ENCODE results near the gene CRP.
"Not testable (repeated sequence)": the region's sequence is repeated elsewhere in the genome, so short reads cannot be mapped to it uniquely, and the experiment has no call there.

Gene CRP, protein sequence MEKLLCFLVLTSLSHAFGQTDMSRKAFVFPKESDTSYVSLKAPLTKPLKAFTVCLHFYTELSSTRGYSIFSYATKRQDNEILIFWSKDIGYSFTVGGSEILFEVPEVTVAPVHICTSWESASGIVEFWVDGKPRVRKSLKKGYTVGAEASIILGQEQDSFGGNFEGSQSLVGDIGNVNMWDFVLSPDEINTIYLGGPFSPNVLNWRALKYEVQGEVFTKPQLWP

DNA sequence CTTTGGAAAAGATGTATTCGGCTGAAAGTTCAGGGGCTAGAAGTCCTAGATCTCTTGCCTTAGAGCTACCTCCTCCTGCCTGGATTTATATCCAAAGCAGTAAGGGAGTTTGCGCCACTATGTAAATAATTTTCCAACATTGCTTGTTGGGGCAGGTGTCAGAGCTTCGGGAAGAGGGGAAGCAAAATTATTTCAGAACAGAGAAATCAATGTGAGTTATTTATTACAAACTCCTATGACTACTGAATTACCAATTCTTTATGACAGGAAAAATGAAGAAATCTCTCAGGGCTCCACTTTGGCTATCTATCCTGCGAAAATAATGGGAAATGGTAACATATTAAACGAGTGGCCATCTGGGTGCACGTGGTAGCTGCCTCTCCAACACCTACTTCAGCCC lies at the start of gene CRP:
TSS of gene CRP (minus strand) at position 61 of the 400 bp plus-strand sequence. CDS start 104 bp downstream, outside the sequence.
- DNase-seq (ENCODE audit: low spot score) = no peak

GRCh38 chr1:159763686-159764085 lies 49.3 kb upstream of the CRP start:
- no peak for DNase-seq (ENCODE audit: low spot score)

DNA sequence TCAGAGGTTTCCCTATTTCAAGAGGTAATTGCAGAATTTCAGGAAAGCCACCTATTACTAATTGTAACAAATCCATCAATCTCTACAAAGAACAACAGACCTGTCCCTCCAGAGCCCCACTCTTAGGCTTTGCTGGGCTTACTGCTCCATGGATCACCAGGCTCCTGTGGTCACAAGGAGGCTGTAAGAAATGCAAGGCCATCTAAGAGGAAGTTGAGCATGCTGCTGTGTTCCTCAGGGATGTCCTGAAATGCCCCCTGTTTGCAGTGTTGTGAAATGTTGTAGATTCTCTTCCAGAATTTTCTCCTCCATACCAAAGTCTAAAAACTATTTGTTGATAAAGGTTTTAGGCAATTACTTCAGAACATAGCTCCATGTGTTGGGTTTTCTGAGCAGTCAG lies 42.0 kb upstream of the CRP start:
- DNase-seq (ENCODE audit: low spot score) = no peak

GRCh38 chr1:159755451-159756007 lies 41.1 kb upstream of the CRP start:
- no peak for DNase-seq (ENCODE audit: low spot score)

DNA sequence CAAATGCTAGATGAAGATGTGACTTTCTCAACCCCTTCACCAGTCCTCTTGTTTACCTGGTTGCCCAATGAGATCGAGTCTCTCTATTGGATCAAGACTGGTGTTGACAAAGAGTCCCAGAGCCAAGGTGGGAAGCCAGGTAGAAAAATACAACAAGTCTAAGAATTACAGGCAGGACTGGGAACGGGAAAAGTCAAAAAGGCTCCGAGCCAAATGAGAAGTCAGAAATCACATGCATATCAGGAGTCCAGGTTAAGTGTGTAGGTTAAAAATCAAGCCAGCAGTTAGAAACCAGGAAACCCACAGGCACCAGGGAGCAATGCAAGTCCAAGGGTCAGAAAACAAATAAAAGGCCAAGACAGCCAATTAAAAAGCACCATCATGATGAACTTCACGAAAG lies 39.0 kb upstream of the CRP start:
- DNase-seq (ENCODE audit: low spot score) = no peak

DNA sequence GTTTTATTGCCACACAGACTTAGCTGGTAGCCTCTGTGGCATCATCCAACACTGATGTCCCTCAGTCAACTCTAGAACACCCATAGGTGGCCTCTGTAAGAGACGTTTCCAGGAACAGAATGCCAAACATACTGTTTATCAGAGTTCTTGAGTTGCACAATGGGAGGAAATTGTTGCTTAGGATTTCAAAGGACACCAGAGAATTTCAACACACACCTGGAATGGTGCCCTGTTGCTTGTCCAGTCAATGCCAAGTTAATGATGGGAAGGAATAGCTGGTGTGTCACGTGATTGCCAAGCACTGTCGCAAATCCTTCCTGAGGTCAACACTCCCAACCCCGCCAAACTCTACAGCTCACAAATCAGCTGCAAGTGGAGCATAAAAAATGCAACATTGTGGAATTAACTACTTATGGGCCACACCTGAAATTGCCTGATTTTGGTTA lies 37.8 kb upstream of the CRP start:
- no peak for DNase-seq (ENCODE audit: low spot score)

DNA sequence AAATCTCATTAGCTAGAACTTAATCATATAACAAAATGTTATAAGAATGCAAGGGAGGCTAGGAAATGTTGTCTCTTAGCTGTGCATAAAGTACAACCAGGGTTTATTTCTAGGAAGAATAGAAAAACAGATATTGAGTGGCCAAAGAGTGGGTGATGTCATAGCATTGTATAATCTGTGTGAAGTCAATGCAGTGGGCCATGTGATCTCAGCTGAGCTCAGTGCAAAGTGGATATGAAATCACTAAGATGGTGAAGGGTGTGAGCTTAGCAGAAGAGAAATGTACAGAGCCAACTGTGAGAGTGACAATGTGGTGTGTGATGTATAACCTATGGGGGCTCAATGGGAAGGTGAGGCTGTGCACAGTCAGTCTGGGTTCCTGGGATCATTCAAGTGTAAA lies 36.6 kb upstream of the CRP start:
- no peak for DNase-seq (ENCODE audit: low spot score)

GRCh38 chr1:159750621-159751020 lies 36.2 kb upstream of the CRP start:
- DNase-seq (ENCODE audit: low spot score) = no peak

- no peak for DNase-seq (ENCODE audit: low spot score)
Observed at GRCh38 chr1:159749630-159750029, 35.2 kb upstream of the CRP start.

DNA sequence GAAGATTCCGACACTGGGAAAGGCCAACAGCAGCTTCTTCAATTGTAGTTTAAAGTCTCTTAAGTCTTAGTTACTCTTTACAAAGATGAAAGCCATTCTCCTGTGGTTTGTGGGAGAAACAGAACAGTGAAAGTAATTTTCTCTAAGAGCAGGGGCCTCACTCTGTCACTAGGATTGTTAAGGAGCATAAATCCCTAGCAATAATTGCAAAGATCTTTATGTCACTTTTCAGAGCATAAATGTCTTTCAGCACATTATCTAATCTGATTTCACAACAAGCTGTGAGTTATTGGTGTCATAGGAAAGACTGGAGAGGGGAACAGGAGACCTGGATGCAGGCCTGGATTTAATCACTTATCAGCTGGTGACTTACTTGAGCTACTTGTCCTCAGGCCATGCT lies 34.0 kb upstream of the CRP start:
- no peak for DNase-seq (ENCODE audit: low spot score)

- DNase-seq (ENCODE audit: low spot score) = no peak
Observed at GRCh38 chr1:159746666-159747065, 32.3 kb upstream of the CRP start.

DNA sequence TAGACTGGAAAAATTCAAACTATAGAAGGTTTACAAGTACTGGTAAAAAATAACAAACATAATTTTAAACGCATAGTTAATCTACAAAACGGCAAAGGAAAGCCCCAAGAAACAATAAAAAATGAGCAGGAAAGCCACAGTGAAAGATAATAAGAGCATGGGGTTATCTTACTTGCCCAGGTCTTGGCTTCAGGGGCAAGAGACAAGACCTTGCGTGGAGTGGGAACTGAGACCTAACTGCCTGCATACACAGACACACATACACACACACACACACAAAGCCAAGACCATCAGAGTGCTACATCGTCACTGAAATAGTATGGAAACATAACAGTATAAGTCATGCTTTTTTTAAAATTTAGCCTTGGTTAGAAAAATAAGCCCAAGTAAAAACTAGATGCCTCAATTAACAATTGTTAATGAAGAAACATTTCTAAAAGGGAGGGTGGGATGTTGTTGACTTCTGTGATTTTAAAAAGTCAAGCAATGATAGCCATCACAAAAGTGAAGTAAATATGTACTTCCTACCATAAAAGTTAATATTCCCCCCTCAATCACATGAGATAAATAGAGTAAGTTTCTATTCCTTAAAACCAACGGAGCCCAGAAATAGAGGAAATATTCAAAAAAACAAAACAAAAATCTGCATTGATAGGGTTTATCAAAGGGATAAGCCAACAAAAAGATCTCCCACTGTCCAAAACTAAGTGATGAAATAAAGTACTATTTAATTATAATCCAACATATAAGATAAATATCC lies 29.4 kb upstream of the CRP start:
- DNase-seq (ENCODE audit: low spot score) = no peak

DNA sequence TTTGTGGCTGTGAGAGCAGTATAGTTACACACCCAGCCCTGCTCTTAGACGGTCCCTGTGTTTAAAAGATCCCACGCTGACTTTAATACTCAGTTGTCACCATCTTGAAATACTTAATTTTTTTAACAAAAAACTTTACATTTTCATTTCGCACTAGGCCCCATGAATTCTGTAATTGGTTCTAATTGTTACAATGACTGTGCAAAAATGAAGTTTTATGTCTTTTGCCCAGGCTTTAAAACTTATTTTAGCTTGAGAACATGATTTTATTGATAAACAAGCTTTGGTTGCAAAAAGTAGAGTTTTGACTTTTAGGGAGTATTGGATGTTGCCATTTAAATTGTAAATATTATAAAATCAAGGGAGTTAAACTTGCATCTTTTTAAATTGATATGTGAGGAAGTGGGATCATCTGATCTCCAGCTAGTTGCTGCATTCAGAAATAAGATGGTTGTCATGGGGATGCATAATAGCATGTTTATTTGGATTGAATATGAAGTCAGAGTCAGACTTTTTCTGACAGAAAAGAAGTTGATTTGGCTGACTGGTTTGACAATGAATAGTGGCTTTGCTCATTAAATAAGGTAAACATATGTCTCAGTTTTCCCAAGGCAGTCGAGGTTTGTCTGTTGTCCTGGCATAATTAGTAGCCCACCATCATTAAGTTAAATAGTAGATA lies 23.0 kb upstream of the CRP start:
- DNase-seq (ENCODE audit: low spot score) = no peak

GRCh38 chr1:159723188-159723587 lies 8.8 kb upstream of the CRP start:
- DNase-seq (ENCODE audit: low spot score) = not testable (repeated sequence)

DNA sequence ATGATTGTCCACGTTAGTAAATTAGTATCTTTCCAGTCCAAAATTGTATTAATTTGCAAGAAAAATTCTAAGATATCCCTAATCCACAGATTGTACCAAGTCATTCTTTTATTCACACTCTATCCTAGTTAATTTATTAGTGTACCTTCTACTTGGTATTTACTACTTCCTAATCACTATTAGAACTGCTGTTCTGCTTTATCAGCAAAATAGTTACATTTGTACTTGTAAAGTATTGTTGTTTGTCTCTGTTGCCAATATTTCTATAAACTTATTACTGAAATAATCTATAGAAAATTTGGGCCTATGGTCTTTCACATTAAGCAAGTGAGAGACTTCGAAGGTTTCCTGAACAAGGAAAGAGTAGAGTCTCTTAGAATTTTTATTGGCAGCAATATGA lies 5.6 kb upstream of the CRP start:
- DNase-seq (ENCODE audit: low spot score) = no peak

DNA sequence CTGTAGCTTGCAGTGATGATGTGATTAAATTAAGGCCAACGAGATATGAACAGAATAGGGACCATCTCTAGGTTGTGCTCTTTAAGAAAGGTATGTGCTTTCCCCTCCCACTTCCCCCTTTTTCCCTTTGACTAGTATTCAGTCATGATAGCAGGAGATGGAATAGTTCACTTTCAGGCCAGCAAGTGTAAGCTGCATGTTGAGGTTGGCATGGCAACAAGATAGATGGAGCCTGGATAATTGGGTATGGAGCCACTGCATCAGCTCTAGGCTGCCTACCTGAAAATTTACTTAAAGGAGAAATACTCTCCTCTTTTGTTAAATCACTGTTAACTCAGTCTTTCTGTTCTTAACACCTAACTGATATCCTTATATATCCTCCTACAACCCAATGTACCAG lies 1.5 kb upstream of the CRP start:
- no peak for DNase-seq (ENCODE audit: low spot score)

- DNase-seq (ENCODE audit: low spot score) = no peak
Observed at GRCh38 chr1:159712080-159712479, 2.3 kb downstream of the CRP start.

DNA sequence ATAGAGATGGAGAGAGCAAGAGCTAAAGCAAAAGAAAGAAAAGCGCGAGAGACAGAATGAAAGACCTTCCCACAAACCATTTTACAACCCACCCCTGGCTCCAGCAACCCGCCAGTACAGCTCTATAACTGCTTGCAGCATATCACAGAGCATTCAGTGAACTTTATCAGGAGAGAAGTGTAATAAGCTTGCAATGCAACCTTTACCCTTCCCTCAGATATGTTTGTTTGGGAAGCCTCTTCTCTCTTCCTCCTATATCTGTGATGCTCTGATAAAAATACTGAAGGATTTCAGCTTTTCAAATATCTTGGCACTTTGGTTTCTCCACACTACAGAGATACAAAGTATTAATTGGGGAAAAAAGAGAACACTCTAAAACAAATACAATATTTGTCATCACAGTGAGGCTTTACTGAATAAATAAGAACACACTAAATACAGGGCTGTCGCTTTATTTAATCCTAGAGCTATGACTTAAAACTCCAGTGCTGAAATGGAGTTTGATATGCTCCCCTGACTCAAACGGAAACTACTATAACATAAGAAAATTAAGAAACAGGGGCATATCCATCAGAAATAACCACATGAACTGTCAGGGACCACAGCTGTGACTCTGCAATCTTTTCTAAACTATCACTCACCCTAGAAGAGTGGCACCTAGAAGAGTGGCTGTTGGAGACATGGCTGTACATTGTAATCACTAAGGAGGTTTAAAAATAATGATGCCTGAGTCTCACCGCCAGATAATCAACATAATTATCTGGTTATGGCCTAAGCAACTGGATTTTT lies 6.7 kb downstream of the CRP start:
- DNase-seq (ENCODE audit: low spot score) = no peak

GRCh38 chr1:159705904-159706256 lies 8.5 kb downstream of the CRP start:
- no peak for DNase-seq (ENCODE audit: low spot score)

DNA sequence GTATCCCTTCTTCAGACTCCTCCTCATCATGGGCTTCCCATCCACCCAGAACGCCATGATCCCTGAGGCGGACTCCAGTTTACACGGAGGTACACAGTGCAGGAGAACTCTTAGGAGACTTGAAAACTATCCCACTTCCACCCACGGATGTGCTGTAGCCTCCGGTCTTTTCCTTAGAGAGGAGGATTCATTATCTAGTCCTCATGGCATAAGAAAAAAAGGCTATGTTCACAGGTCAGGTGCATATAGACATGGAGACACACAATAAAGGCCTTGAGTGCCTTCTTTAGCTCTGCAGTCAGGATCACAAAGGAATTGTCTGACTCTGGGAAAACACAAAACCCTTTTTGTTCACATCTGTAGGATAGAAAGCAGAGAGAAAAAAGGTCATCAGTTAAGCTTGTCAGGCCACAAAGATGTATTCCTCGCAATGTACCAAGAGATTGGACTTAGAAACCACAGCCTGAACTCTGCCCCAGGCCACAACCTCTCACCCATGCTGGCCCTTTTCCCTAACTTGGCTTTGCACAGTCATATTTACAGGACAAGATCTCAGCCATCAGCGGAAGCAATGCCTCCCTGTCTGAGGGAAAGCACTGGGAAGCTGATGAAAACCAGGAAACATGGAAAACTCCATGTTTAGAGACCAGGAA lies 9.0 kb downstream of the CRP start:
- no peak for DNase-seq (ENCODE audit: low spot score)

- DNase-seq (ENCODE audit: low spot score) = no peak
Observed at GRCh38 chr1:159704481-159704880, 9.9 kb downstream of the CRP start.

DNA sequence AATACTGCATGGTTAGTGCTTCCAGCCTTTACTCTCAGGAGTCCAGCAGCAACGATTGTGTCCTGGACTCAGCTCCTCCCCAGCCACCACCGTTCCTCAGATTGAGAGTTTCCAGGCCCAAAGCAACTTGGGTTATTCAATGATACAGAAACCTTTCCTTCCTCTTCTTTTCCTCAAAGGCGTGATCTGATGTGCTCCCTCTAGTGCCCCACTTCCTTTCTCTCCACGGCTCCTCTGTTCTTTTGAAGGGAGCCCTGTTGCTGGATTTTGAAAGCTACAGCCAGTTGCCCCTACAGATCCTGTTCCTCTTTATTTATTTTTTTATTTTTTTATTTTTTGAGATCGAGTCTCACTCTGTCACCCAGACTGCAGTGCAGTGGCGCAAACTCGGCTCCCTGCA lies 14.1 kb downstream of the CRP start:
- no peak for DNase-seq (ENCODE audit: low spot score)
